Fibroblast of peridontal ligament (primary cell): ENCODE data around the gene ACTN4.

ENCODE experiments used
- DNase-seq: peaks from one replicate; pipeline ENCODE4 v3.0.0-alpha.2; 2010; ENCODE audit errors: extremely low read depth

The ACTN4 gene

DNA sequence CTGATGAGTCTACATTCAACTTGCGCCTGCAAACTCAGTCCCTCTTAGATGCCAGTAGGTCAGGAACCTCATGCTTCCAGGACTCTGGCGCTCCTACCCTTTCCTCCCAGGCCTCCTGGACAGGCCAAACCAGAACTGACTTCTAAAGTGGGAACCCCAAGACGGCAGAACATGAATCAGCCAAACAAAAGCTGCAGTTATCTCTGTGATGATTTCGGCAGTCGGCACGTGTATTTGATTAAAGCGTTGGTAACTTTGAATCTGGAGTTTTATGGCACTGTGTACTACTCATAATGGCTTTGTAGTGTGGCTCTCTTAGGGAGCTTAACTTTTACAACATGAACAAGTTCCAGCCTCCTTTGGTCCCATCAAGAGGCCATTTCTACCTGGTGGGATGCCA is 13.7 kb downstream of the ACTN4 start:
- DNase-seq = peak; percentile 52

DNA sequence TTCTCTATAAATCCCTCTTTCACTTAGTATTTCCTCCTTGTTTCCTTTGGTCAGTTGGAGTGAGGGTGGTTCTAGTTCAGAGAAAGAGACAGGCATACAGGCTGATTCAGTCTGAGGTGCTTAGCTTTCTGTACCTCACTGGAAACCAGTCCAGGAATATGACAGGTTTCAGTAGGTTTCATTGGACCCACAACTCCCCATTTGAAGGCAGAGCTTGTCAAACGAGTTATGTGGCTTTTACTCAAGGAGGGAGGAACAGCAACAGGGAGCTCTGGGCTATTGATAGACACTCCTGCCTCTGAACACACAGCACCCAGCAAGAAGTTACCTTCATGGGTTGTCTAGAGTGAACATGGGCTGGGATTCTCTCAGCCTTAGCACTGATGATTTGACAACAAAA is 14.5 kb downstream of the ACTN4 start:
- DNase-seq = no peak

- DNase-seq = no peak
Measured at GRCh38 chr19:38662537-38663155, 15.2 kb downstream of the ACTN4 start.

GRCh38 chr19:38663156-38663651 is 15.8 kb downstream of the ACTN4 start:
- no peak for DNase-seq

DNA sequence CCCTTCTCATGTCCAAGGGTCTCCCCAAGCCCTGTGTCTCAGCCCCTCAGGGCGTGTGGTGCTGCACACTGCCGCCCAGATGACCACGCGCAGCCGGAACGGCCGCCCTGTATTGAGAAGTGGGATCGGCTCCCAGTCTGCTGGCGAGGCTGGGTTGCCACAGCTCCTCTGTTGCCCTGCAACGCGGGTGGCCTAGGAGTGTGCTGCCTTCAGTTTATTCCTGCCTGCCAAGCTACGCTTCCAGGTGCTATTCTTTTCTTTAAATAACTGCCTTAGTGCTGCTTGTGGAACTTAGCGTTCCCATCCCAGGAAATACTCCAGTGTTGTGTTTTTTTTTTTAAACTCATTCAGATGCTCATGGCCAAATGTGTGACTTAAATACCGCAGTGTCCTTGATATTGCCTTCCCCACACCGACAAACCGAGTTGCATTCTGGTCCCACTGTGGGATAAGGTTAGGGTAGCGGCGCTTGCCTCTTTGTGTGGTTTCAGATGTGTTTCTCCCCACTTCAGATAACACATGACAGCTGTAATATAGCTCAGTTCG is 16.6 kb downstream of the ACTN4 start:
- no peak for DNase-seq

- DNase-seq = no peak
Measured at GRCh38 chr19:38664503-38665211, 17.2 kb downstream of the ACTN4 start.

GRCh38 chr19:38665219-38665931 is 17.9 kb downstream of the ACTN4 start:
- no peak for DNase-seq

- DNase-seq = peak; percentile 79
Measured at GRCh38 chr19:38665950-38666662, 18.7 kb downstream of the ACTN4 start.

DNA sequence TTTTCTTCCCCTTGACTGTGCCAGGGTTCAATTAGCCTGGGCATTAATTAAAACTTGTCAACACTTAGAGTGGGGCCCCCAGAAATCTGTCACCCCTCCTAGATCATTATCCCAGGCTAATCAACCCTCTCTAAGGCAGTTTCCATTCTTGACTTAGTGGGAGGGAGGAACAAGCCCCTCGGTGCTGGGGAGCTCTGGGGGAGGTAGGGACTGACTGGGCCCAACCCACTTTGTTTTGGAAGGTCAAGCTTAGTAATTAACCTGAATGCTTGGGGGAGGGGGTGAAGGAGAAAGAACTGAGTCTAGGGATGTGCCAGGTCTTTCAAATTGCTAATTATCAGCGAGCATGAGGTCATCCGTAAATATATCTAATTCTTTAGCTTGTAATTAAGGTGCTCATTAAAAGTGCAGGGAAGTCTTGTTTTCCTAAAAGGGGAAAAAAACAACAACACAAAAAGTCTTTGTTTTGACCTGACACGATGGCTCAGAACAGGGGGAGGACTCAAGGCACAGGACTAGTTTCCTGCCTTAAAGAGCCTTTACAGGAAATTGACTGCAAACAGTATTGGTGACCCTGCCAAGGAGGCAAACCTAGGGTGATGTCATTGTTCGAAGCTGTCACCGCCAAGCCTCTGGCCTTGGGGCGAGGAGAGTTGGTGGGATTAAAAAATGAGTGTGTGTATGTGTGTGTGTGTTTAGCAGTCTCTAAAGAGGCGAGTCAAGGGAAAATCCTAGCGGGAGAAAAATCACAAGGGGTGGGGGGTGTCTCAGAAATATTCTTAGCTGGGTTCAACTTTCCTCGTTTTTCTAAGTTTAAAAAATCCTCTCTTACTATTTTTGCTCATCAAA is 19.4 kb downstream of the ACTN4 start:
- peak; percentile 75 for DNase-seq

GRCh38 chr19:38667661-38668171 is 20.3 kb downstream of the ACTN4 start:
- DNase-seq = peak; percentile 89

- DNase-seq = no peak
Measured at GRCh38 chr19:38669552-38669951, 22.1 kb downstream of the ACTN4 start.

DNA sequence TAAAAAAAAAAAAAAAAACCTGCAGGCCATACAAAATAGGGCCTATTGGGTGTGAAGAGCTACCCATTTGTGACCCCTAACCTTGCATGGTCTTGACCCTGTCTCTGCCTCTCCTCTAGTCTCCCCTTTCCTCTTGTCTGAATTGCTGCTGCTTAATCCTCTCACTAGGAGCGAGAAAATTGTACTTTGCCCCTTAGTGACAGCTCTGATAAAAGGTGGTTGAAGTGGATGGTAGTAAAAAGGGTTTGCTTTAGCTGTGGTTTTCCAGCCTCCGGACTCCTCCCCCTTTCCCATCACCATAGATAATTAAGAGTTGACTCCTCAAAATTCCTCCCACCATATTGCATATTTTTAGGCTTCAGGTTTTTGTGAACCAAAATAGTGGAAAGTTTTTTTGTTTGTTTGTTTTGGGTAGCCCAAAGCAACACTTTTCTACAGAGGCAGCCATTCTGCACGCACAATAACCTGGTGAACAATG is 23.5 kb downstream of the ACTN4 start:
- no peak for DNase-seq

- DNase-seq = no peak
Measured at GRCh38 chr19:38671654-38672053, 24.2 kb downstream of the ACTN4 start.

GRCh38 chr19:38673030-38673429 is 25.6 kb downstream of the ACTN4 start:
- no peak for DNase-seq

GRCh38 chr19:38674388-38675171 is 27.1 kb downstream of the ACTN4 start:
- no peak for DNase-seq

DNA sequence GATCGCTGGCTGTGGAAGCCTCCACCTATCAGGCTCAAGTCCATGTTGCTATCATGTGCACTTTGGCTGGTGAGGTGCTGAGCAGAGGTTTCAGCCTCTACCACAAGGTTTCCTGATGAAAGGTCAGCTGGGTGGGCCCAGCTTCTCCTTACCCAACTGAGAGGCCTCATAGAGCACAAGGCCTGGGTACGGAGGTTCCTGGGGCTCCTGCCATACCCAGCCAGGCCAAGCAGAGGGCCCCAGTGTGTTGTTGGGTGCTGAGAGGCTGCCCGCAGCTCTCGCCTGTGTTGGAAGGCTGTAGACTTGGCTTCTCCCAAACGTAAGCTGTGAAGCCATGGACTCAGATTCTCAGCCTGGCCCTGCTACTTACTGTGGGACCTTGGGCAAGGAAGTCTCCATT is 28.2 kb downstream of the ACTN4 start:
- DNase-seq = no peak

DNA sequence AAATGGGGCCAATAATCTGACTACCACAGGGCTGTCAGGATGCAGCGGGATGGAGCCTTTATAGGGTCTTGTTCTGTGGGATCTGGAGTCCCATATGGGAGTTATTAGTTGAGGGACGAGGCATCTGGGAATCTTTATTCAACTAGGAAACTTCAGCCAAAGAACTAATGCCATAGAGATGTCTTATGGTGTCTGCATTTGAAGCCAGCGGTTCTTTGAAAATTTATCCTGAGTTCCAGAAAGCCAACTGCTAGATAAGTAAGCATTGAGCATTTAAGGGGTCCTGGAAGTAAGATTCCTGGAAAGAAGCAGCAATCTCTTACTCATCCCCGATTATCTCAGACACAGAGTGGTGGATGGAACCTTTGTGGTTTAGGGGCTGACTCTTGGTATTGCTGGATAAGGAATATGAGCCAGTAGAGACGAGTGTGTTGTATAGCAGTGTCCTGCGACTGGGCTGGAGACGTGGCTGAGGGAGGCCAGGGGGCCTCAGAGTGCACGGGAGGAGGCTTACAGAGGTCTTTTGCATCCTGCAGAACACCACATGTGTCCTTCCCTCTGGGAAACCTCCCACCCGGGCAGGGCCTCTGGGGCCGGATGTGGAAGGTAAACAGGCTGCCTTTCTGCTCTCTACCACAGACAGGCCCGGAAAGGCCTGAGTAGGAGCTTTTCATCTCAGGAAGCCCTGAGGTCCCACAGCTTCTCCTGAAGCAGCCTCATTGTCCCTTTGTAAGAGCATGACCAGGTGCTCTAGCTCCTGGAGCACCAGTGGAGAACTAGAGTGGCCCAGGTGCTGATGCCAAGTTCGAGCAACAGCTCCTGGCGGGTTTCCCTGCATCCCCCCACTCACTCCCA is 28.8 kb downstream of the ACTN4 start:
- no peak for DNase-seq

DNA sequence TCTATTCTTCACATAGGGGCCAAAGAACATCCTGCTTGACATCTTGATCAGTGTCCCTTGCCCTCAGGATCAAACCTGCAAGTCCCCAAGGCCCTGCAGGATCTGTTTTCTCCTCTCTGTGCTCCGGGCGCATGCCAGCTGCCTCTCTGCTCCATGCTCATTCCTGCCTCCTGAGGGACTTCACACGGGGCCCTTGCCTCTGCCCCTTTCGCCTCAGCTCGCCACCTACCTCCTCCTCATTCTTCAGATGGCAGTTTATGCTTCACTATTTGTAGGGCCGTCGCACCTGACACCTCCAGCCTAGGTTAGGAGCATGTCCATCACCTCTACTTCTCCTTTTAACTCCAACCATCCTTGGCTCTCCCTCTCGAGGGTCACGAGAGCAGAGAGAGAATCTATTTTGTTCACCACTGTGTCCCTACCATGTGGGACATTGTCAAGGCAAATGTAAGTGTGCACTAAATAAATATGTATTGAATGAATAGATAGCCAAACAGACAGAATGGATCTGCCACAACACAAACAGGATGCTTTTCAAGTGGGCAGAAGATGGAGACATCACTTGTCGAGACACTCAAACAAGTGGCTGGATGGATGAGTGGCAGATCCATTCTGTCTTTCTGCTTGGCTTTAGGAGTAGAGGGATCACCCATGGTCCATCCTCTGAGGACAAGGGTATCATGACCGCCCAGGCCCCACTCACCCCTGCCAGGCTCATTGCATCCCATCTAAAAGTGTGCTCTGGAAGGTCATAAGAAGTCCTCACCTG is 29.6 kb downstream of the ACTN4 start:
- no peak for DNase-seq
